HG02981 (cell line): Measurements from ENCODE around the gene ALPL.

Experiments used
- ATAC-seq: cut with Tn5 transposase; IDR thresholded peaks from one replicate; pipeline ENCODE4 v1.9.1; 2021; ENCODE audit warnings: mild to moderate bottlenecking, moderate library complexity; ENCODE audit not compliant: unreplicated experiment

ALPL gene

DNA sequence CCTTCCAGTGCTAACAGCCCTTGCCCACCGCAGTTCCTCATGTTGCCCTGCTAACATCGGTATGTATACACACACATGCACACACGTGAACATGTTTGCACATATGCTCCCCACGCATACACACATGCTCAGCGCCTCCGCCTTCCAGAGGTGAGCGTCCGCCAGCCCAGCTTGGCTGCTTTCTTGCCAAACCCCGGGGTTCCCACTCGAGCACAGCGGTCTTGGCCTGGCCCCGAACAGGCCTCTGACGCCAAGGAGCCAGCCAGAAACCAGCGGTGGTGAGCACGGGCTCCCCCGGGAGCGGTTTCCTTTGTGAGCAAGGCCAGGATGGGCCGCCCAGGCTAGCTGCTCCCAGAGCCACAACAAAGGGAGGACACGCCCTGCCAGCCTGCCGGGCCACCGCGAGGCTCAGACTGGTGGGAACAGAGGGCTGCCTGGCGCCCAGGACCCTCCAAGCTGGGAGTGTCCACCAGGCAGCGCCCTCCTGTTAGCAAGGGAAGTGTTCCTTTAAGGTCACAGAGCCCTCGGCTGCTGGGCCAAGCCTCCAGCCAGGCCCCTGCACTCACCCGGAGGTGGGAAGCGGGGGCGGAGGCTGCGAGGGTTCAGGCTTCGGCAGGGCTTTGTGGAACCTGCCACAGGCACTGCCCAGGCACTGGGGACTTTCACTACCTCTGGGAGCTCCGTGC is 65.4 kb downstream of the ALPL start:
- ATAC-seq: no peak

DNA sequence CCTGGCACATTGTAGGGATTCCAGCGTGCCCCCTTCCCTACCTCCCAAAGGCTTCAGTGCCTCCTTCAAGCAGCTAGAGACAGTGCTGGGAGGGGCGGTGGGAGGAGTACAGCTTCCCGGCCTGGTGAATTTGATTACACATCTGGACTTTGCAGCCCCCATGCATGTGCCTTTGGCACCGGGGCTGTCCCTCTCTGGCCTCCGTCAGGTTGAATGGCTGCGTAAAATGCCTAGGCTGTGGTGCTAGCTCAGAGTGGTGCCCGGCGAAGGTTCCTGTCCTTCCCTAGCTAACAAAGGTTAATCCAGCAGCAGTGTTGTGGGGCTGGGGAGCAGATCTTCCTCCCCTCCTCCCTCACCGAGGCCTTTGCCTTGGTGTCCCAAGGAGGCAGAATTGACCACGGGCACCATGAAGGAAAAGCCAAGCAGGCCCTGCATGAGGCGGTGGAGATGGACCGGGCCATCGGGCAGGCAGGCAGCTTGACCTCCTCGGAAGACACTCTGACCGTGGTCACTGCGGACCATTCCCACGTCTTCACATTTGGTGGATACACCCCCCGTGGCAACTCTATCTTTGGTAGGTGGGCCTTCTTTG is 66.2 kb downstream of the ALPL start:
- ATAC-seq: no peak

DNA sequence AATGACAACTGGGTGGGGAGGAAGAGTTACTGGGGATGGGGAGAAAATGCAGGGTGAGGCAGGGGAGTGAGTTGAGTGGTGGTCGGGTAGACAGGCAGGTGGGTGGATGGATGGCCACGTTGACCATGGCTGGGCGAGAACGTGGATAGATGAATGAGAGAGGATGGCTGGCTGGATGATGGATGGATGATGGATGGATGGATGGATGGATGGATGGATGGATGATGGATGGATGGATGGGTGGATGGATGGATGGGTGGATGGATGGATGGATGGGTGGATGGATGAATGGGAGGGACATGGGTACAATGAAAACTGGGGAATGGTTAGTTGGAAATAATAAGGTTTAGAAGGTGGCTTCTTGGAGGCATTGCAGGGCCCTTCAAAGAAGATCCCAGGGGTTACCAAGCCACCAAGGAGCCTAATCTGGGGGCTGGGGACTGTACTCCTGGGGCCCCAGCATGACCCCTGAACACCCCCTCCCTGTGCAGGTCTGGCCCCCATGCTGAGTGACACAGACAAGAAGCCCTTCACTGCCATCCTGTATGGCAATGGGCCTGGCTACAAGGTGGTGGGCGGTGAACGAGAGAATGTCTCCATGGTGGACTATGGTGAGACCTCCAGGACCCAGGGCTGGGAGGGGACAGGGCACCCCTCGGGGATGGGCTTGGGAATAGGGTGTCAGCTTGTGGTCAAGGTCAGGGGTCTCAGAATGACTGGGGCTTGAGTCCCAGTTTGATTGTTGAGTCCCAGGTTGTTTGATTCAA is 67.0 kb downstream of the ALPL start:
- no peak for ATAC-seq

DNA sequence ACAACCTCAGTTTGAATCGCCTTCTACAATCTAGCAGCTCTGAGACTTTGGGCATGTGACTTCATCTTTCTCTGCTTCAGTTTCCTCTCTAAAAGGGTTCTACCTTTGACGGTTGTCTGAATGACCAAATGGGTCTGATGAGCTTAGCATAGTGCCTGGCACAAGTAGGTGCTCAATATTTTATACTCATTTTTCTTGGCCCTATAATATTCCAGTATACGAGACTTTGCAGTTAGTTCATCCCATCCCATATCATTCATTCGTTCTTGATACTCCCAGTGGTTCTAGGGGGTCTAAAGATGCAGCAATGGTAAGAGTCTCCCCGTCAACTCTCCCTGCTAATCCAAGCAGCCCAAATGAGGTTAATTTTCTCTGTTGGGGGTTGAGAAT is 67.6 kb downstream of the ALPL start:
- no peak for ATAC-seq

DNA sequence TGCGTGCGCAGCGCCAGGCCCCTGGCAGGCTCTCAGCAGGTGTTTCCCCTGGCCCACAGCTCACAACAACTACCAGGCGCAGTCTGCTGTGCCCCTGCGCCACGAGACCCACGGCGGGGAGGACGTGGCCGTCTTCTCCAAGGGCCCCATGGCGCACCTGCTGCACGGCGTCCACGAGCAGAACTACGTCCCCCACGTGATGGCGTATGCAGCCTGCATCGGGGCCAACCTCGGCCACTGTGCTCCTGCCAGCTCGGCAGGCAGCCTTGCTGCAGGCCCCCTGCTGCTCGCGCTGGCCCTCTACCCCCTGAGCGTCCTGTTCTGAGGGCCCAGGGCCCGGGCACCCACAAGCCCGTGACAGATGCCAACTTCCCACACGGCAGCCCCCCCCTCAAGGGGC is 68.1 kb downstream of the ALPL start:
- no peak for ATAC-seq

DNA sequence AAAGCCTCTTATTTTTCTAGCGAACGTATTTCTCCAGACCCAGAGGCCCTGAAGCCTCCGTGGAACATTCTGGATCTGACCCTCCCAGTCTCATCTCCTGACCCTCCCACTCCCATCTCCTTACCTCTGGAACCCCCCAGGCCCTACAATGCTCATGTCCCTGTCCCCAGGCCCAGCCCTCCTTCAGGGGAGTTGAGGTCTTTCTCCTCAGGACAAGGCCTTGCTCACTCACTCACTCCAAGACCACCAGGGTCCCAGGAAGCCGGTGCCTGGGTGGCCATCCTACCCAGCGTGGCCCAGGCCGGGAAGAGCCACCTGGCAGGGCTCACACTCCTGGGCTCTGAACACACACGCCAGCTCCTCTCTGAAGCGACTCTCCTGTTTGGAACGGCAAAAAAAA is 68.7 kb downstream of the ALPL start:
- ATAC-seq: no peak

DNA sequence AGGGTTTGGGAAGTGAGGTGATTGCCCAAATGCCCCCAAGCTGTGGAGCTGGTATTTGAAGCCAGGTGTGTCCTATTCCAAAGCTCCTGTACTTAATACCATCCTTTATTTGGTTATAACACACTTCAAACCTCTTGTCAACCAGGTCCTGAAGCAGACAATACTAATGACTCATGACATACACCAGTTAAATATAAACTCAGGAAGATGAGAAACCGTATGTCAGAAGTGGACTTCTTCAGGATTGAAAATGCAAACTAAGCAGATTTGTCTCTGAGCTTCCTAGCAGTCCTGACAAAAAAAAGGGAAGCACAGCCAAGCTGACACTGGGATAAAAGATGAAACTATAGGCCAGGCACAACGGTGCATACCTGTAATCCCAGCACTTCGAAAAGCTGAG is 70.6 kb downstream of the ALPL start:
- no peak for ATAC-seq

DNA sequence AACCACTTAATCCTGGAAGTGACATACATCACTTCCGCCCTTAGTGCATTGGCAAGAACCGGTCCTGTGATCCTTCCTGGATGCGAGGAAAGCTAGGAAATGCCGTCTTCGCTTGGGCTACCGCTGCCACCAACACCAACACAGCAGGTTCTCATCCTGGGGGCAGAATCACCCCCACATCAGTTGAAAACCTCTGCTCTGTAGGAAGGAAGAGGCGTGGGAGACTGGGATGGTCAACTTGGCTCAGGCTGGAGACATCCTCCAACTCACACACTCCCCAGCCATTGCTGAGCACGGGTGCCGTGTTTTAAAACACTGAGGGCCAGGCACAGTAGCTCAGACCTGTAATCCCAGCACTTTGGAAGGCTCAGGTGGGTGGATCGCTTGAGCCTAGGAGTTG is 74.9 kb downstream of the ALPL start:
- ATAC-seq: no peak

DNA sequence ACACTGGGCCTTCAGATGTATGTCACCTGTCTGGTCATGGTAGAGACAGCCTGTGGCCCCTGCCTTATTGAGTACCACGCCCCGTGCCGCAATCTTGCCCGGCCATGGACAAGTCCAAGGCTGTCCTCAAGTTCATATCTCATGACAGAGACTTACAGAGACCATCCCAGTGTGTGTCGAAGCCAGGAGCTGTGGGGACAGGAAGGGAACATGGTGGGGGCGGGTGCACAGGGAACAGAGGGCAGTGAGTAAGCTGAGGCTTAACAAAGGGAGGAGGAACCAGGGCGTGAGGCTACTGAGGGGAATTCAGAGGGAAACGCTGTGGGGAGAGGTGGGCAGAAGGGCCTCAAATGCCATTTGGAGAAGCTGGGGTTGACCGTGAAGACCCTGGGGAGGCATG is 75.8 kb downstream of the ALPL start:
- ATAC-seq: no peak

DNA sequence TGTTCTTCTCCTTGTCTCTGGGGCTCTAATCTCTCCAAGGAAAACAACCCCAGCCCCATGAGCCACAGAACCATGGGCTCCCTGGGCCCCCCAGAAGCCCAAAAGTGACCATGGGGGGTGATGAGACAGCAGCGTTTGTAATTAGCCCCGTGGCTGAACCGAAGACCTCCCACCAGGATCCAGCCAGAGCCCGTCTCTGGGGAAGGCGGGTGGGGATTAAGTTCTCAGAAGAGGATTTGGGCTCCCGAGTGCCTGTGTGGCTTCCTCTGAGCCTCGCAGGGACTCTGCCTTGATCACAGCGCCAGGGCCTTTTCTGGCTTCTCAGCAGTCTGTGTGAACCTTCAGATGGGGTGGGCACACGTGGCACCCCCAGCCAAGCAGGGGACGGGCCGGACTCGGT is 77.0 kb downstream of the ALPL start:
- no peak for ATAC-seq

DNA sequence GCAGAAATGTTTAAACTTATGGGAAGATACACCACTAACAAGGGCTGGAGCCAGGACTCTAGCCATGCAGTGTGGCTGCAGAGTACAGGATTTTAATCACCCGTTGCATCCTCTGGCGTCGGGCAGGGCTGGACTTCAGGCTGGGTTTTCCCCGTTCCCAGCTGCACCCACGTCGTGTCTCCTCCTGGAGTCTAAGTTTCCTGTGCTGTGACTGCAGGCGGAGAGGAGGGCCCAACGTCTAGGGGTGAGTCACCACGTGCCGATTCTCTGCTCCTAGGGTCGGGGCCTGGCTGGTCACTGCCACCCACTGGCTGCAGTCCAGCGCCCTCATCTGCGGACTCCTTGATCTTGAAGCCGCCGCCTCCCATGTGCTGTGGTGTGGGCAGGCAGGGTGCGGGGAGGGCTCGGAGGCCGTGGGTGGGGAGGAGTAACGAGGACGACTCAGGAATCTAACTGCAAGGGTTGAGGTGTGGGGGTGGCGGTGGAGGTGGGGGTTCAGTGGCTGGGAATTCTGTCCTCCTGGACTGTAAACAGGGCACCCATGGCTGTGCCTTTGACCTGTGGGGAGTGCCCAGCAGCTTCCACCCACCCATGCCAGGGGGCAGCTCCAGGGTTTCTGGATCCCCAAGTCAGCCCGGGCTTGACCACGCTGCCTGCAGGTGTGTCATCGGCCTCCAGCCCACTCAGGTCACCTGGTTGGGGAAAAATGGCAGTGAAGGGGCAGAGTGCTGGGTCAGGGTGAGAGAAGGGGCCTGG is 77.8 kb downstream of the ALPL start:
- no peak for ATAC-seq

DNA sequence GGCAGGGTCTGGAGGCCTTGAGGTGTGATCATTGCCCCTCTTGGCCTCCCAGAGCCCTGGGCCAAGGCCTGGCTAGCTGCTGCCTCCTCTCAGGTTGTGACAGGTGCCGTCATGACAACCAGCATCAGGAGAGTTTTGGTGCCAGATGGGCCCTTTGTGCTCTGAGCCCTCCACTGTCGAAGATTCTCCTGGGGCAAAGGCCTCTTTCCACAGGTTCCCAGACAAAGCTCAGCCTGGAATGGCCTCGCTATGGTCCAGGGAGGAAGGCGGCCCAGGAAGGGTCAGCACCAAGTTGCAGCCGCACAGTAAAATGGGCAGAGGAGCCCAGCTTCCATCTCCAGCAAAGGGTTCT is 78.4 kb downstream of the ALPL start:
- no peak for ATAC-seq

DNA sequence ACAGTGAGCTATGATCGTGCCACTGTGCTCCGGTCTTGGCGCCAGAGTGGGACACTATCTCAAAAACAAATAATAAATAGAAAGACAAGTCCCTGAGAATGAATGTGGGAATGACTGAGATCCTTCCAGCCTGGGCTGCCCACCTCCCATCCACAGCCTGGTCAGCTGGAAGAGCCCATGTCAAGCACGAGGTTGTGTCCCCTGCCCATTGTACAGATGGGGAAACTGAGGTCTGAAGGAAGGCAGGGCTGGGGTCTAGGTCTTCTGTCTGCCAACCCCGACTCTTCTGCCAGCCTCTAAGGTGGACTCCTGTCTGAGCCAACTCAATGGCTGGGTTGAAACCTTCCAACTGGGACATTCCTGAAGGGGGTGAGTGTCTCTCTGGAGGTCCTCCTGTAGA is 80.4 kb downstream of the ALPL start:
- no peak for ATAC-seq

DNA sequence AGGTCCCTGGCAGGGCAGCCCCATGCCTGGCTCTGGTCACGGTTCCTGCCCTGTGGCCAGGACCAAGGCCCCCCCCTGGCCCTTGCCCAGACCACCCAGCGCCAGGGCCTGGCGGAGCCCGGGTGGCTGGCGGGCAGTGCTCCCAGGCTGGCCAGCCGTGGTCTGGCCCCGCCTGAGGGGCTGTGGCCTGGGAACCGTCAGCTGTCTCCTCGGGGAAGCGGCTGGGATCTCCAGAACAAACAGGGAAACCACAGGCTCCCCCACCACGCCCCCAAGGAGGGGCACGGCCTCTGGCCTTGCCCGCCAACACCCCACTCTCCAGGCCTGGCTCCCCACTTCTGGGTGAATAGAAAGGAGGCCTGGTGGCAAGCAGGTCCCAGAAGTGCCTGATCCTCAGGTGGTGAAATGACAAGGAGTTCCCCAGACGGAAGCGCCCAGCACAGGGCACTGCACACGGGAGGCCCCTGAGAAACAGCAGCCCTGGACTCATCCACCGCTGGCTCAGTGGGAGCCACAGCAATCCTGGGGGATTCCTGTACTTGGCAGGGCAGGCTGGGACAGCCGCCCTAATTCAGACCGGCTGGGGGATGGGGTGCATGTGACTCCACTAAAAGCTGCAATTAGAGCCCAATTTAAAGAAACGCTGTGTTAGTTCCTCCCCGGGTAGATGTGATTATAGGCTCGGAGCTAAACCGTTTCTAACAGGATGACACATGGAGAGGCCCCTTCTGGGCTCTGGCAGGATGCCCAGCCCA is 81.1 kb downstream of the ALPL start:
- no peak for ATAC-seq

DNA sequence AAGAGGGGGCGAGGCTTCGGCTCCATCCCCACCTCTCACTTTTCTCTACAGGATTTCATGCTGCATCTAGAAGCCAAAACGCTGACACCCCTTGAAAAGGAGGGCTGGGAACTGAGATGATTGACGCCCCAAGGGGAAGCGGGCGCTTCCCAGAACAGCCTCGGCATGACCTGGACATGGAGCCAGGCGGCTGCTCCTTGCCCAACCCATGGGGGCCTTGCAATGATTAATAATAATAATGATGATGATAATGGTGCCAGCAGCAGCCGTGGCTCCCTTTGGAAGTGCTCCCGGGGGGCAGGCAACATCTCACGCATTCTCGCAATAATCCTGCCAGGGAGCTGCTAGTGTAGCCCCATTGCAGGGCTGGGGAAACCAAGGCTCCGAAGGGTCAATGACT is 81.7 kb downstream of the ALPL start:
- ATAC-seq: no peak

DNA sequence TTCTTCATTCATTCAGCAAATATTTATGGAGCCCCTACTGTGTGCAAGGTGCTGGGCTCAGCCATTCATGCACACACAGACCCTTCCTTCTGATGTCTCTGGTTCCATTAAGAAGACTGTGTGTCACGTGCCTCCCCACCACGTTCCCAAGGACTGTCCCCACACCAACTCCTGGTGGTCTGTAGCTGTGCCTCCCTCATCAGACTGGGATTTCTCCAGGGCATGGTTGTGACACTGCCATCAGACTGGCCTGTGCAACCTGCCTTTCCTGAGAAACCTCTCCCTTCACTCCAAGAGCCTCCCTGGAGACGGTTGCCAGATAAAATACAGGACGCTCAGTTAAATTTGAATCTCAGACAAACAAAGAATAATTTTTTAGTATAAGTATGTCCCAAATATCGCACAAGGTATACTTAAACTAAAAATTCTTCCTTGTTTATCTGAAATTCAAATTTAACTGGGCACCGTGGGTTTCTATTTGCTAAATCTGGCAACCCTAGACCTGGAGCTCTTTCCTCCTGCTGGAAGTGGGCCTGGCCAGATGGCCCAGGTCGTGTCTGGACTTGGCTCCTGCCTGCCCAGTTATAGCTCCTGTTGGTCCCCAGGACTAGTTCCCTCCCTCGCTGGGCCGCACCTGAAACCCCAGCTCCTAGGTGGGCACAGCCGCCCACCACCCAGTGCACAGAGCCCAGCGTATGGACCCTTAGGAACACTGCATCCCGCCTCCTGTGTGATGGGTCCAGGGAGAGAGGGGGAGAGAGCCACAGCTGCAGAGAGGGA is 83.1 kb downstream of the ALPL start:
- no peak for ATAC-seq

DNA sequence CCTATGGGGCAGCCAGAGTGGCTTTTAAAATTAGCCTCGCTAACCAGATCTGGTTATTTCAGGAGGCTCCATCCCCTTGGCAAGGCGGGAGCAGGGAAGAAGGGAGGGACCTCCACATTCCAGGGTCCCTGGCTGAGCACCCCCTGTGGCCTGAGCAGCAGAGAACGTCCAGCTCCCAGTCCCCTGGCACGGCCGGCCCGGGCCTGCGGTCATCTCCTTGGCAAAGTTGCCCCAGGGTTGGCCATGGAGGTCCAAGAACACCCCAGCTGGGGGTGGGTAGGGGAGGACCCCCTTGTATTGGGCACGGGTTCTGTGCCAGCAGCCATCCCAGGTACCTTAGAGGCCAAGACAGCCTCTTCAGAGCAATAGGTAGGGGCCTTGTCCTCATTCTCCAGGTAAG is 84.0 kb downstream of the ALPL start:
- no peak for ATAC-seq

DNA sequence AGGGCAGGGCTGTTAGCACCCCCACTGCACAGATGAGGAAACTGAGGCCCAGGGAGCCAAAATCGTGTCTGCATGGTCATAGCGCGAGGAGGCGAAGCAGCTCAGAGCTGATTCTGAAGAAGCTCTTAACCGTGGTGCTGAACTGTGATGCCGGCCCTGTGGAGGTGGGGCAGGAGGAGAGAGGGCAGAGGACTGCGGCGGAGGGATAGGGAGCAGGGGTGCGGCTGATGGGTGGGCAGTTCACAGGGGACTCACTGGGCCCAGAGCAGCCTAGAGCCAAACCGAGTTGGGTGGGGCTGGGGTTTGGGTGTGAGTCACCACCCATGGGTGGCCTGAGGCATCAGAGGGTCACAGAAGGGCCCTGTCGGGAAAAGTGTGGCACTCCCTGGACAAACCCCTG is 85.3 kb downstream of the ALPL start:
- no peak for ATAC-seq

DNA sequence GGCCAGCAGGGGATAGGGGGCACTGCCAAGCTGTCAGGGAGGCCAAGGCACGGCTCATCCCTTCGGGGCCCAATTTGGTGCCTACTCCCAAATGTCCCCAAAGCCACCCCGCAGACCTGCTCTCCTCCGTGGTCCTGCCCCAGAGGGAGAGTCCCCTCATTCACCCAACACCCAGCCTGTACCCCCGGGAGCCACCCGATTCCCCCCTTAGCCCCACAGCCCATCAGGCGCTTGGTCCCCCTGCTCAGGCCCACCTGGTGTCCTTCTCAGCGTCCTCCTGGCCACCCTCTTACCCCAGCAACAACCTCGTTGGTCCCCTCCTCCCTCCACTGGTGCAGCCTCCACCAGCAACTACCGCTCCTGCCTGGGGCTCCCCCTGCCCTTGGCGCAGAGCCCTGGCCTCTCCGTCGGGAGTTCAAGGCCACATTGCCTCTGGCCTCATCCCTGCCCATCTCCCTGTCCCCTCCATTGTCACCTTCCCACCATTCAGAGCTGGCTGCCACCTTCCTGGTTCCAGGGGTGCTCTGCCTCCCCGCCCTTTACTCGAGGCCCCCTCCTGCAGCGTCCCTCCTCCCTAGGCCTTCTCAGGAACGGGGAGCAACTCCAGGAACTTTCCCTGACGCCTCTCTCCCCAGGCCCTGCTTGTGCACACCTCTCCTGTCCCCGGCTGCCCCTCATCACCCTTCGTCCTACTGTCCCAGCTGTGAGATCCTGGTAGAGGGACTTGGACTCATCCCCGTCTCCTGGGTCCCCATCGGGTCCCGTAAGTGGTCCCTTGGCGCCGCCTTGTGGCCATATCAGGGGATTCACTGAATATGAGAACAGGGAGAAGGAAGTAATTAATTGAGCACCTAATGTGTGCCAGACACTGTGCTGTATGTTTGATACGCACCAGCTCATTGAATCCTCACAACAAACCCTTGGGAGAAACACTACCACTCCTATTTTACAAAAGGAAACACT is 86.0 kb downstream of the ALPL start:
- no peak for ATAC-seq
